Activated naive CD8-positive, alpha-beta T cell treated with anti-CD3 and anti-CD28 coated beads, Interleukin-2, amount 10 ng/mL, durations not matched to agents 7 days and 5 days (primary cell): ENCODE measurements around the gene SOX6. TPM values are rescaled to one million over a fixed set of nuclear protein-coding genes. Genes with fewer than 3 reads are reported as not detected.

ENCODE experiments used
- ATAC-seq: fragments of 150-1000 bp; cut with Tn5 transposase; one replicate; pipeline ENCODE4 v1.10.0; 2021; ENCODE audit warnings: low read depth, moderate library complexity
- POLR2A ChIA-PET: fragments of 350-600 bp; sonication (Branson Sonifier 250); formaldehyde crosslinking; loops from one replicate; lab custom pipeline; 2021; ENCODE audit warnings: antibody characterized with exemption; lab: Charles Lee
- DNase-seq: peaks from one replicate; pipeline ENCODE4 v3.0.0; 2021
- H3K27ac Mint-ChIP-seq: one replicate; pipeline ENCODE4 v1.8.0; 2022; ENCODE audit warnings: mild to moderate bottlenecking, mixed read lengths
- H3K27me3 Mint-ChIP-seq: one replicate; pipeline ENCODE4 v1.8.0; 2022; ENCODE audit warnings: mild to moderate bottlenecking, moderate library complexity, mixed read lengths
- H3K36me3 Mint-ChIP-seq: one replicate; pipeline ENCODE4 v1.8.0; 2021; ENCODE audit warnings: mild to moderate bottlenecking, mixed read lengths
- H3K4me1 Mint-ChIP-seq: one replicate; pipeline ENCODE4 v1.8.0; 2021; ENCODE audit warnings: mixed read lengths
- H3K4me3 Mint-ChIP-seq: one replicate; pipeline ENCODE4 v1.8.0; 2022; ENCODE audit warnings: mild to moderate bottlenecking, moderate library complexity, mixed read lengths
- H3K9me3 Mint-ChIP-seq: one replicate; pipeline ENCODE4 v1.8.0; 2021; ENCODE audit warnings: mixed read lengths
- total RNA-seq, 2 experiments: library from RNA; stranded (reverse); gene quantifications; one replicate each; pipeline ENCODE4 v1.2.3, GENCODE V29; 2021

Gene SOX6
- total RNA-seq, 2 experiments from 2014 or later = not detected

DNA sequence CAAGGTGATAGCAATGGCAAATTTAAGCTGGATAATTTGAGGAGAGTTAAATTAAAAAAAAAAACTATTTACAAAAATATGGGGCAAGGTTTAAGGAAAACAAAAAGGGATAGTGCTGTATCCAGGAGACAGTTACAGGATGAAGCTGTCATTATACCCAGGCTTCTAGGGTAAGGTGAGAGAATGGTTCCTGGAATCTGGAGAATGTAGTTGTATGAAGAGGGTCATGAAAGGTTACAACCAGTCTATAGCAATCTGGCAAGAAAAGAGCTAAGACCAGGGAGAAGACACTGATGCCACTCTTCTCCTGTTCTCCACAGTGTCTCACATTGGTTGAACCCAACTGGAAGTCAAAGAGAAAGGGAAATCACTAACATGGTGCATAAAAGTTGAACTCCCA is 144.9 kb downstream of the SOX6 start:
- no peaks in the 10 kb centered on the region for H3K4me1 Mint-ChIP-seq
- no peaks in the 10 kb centered on the region for H3K36me3 Mint-ChIP-seq
- H3K27me3 Mint-ChIP-seq = no peaks in the 10 kb centered on the region
- H3K27ac Mint-ChIP-seq = no peak overlapping the region
- H3K9me3 Mint-ChIP-seq = no peaks in the 10 kb centered on the region
- DNase-seq = no peak
- no peak for ATAC-seq
- H3K4me3 Mint-ChIP-seq = no peak overlapping the region
- POLR2A ChIA-PET = no interaction called here

DNA sequence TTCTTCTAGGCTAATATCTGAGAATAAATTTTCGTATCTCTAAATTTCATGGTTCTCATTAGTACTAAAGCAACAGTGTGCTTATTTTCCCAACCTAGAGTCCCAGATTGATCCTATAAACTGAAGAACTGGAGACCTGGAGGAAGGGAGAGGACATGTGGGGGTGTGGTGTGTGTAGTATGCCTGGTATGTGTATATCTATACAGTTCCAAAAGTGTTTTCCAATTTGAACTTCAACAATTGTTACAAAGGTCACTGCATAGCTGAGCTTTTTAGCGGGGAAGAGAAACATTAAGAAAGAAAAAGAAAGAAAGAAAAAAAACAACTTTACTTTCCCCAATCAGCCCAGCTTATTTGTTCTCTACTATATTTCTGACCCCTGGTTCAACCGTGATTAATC is 152.1 kb downstream of the SOX6 start:
- H3K27ac Mint-ChIP-seq = no peak overlapping the region
- no peak overlapping the region for H3K4me3 Mint-ChIP-seq
- DNase-seq = no peak

GRCh38 chr11:16195651-16196050 is 160.7 kb downstream of the SOX6 start:
- Mint-ChIP-seq H3K27me3 (no peaks in the 10 kb centered on the region), H3K36me3 (no peaks in the 10 kb centered on the region), H3K27ac (no peak overlapping the region), H3K9me3 (no peaks in the 10 kb centered on the region), H3K4me3 (no peak overlapping the region), H3K4me1 (no peaks in the 10 kb centered on the region)
- no peak for ATAC-seq
- POLR2A ChIA-PET = no interaction called here
- DNase-seq = no peak

More for the DNA sequence above, 152.1 kb downstream of the SOX6 start:
- H3K4me1 Mint-ChIP-seq = no peaks in the 10 kb centered on the region
- POLR2A ChIA-PET = no interaction called here
- no peaks in the 10 kb centered on the region for H3K36me3 Mint-ChIP-seq
- no peaks in the 10 kb centered on the region for H3K27me3 Mint-ChIP-seq
- no peak for ATAC-seq
- H3K9me3 Mint-ChIP-seq = no peaks in the 10 kb centered on the region

GRCh38 chr11:16194566-16194965 is 161.8 kb downstream of the SOX6 start:
- POLR2A ChIA-PET = no interaction called here

GRCh38 chr11:16193897-16194381 is 162.4 kb downstream of the SOX6 start:
- no peak for ATAC-seq
- no peaks in the 10 kb centered on the region for H3K27me3 Mint-ChIP-seq
- no peaks in the 10 kb centered on the region for H3K9me3 Mint-ChIP-seq

More at GRCh38 chr11:16194566-16194965, 161.8 kb downstream of the SOX6 start:
- Mint-ChIP-seq H3K36me3 (no peaks in the 10 kb centered on the region), H3K27ac (no peak overlapping the region), H3K9me3 (no peaks in the 10 kb centered on the region), H3K27me3 (no peaks in the 10 kb centered on the region), H3K4me1 (no peaks in the 10 kb centered on the region), H3K4me3 (no peak overlapping the region)
- DNase-seq (no peak), ATAC-seq (no peak)

GRCh38 chr11:16191868-16192240 is 164.5 kb downstream of the SOX6 start:
- Mint-ChIP-seq H3K9me3 (no peaks in the 10 kb centered on the region), H3K4me3 (no peak overlapping the region), H3K27ac (no peak overlapping the region), H3K36me3 (no peaks in the 10 kb centered on the region), H3K27me3 (no peaks in the 10 kb centered on the region), H3K4me1 (no peaks in the 10 kb centered on the region)
- POLR2A ChIA-PET = no interaction called here
- ATAC-seq (no peak), DNase-seq (no peak)

More at GRCh38 chr11:16193897-16194381, 162.4 kb downstream of the SOX6 start:
- DNase-seq = no peak
- no peak overlapping the region for H3K4me3 Mint-ChIP-seq
- POLR2A ChIA-PET = no interaction called here
- H3K4me1 Mint-ChIP-seq = no peaks in the 10 kb centered on the region
- no peak overlapping the region for H3K27ac Mint-ChIP-seq
- H3K36me3 Mint-ChIP-seq = no peaks in the 10 kb centered on the region

- no peak overlapping the region for H3K4me3 Mint-ChIP-seq
- ATAC-seq (no peak), DNase-seq (no peak)
- no peaks in the 10 kb centered on the region for H3K36me3 Mint-ChIP-seq
- no peaks in the 10 kb centered on the region for H3K9me3 Mint-ChIP-seq
- no peaks in the 10 kb centered on the region for H3K4me1 Mint-ChIP-seq
- H3K27ac Mint-ChIP-seq = no peak overlapping the region
- POLR2A ChIA-PET = no interaction called here
- H3K27me3 Mint-ChIP-seq = no peaks in the 10 kb centered on the region
These were observed 165.0 kb downstream of the SOX6 start for GRCh38 chr11:16191212-16191867.

- H3K9me3 Mint-ChIP-seq = no peaks in the 10 kb centered on the region
- no peaks in the 10 kb centered on the region for H3K36me3 Mint-ChIP-seq
- ATAC-seq (no peak), DNase-seq (no peak)
- H3K4me3 Mint-ChIP-seq = no peak overlapping the region
- H3K4me1 Mint-ChIP-seq = no peaks in the 10 kb centered on the region
- POLR2A ChIA-PET = interaction anchor here (0.6 kb wide), 1 partner anchor 11 kb away, joined by 4 read pairs; no protein-coding TSS in a partner anchor
- no peak overlapping the region for H3K27ac Mint-ChIP-seq
- no peaks in the 10 kb centered on the region for H3K27me3 Mint-ChIP-seq
These were observed 169.7 kb downstream of the SOX6 start for GRCh38 chr11:16186680-16187079.

- Mint-ChIP-seq H3K4me1 (no peaks in the 10 kb centered on the region), H3K36me3 (no peaks in the 10 kb centered on the region), H3K27ac (no peak overlapping the region), H3K9me3 (no peaks in the 10 kb centered on the region), H3K27me3 (no peaks in the 10 kb centered on the region), H3K4me3 (no peak overlapping the region)
- ATAC-seq (no peak), DNase-seq (no peak)
- POLR2A ChIA-PET = no interaction called here
These were observed 171.3 kb downstream of the SOX6 start for GRCh38 chr11:16185042-16185441.

DNA sequence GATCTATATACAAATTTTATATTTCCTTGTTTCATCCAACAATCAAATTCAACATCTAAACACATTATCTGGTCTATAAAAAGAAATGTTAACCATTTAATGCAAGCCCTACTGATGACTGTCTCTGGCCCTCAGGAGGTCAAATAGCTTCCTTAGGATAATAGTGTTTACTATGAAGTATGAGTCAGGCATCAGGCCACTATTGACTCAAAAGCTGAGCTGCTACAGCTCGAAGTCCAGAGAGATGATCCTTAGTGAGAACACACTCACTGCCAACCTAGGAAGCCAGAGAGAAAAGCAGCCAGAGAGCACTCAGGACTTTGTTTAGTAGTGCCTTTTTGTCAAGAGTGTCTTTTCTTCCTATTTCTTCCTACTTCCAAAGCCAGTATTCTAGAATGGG is 171.8 kb downstream of the SOX6 start:
- ATAC-seq (no peak), DNase-seq (no peak)
- no peaks in the 10 kb centered on the region for H3K4me1 Mint-ChIP-seq
- no peaks in the 10 kb centered on the region for H3K27me3 Mint-ChIP-seq
- POLR2A ChIA-PET = no interaction called here
- H3K4me3 Mint-ChIP-seq = no peak overlapping the region
- no peaks in the 10 kb centered on the region for H3K36me3 Mint-ChIP-seq
- no peaks in the 10 kb centered on the region for H3K9me3 Mint-ChIP-seq
- H3K27ac Mint-ChIP-seq = no peak overlapping the region

GRCh38 chr11:16182553-16182952 is 173.8 kb downstream of the SOX6 start:
- H3K9me3 Mint-ChIP-seq = no peaks in the 10 kb centered on the region
- POLR2A ChIA-PET = no interaction called here
- no peak overlapping the region for H3K27ac Mint-ChIP-seq
- no peak for DNase-seq
- no peak for ATAC-seq
- no peaks in the 10 kb centered on the region for H3K4me1 Mint-ChIP-seq
- no peak overlapping the region for H3K4me3 Mint-ChIP-seq
- H3K27me3 Mint-ChIP-seq = no peaks in the 10 kb centered on the region
- no peaks in the 10 kb centered on the region for H3K36me3 Mint-ChIP-seq

- no peaks in the 10 kb centered on the region for H3K4me1 Mint-ChIP-seq
- ATAC-seq (no peak), DNase-seq (no peak)
- H3K27ac Mint-ChIP-seq = no peak overlapping the region
- POLR2A ChIA-PET = no interaction called here
- no peaks in the 10 kb centered on the region for H3K27me3 Mint-ChIP-seq
- H3K4me3 Mint-ChIP-seq = no peak overlapping the region
- H3K9me3 Mint-ChIP-seq = no peaks in the 10 kb centered on the region
- no peaks in the 10 kb centered on the region for H3K36me3 Mint-ChIP-seq
These were observed 175.5 kb downstream of the SOX6 start for GRCh38 chr11:16180868-16181267.

- Mint-ChIP-seq H3K4me3 (no peak overlapping the region), H3K4me1 (no peaks in the 10 kb centered on the region), H3K9me3 (no peaks in the 10 kb centered on the region), H3K36me3 (no peaks in the 10 kb centered on the region), H3K27me3 (no peaks in the 10 kb centered on the region), H3K27ac (no peak overlapping the region)
- ATAC-seq (no peak), DNase-seq (no peak)
- POLR2A ChIA-PET = no interaction called here
These were observed 176.7 kb downstream of the SOX6 start for GRCh38 chr11:16179676-16180075.

DNA sequence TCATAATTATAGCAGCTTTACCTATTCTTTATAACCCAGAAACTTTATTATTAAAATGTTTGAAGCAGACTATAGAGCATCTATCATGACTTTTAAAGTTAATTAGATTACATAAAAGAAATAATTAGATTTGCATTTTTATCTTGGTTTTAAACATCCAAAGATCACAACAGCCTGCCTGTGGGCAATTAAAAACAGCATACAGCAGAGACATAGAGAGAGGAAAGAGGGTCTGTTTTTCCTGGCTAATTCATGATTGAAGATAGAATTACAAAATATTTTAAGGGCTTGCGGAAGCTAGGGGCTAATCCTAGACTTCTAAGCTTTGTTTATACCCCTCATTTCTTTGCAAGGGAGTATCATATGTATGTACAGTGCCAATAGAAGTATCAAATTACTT is 178.1 kb downstream of the SOX6 start:
- Mint-ChIP-seq H3K27ac (no peak overlapping the region), H3K4me1 (no peaks in the 10 kb centered on the region), H3K27me3 (no peaks in the 10 kb centered on the region), H3K9me3 (no peaks in the 10 kb centered on the region), H3K36me3 (no peaks in the 10 kb centered on the region), H3K4me3 (no peak overlapping the region)
- ATAC-seq (no peak), DNase-seq (no peak)
- POLR2A ChIA-PET = no interaction called here
